HT1080 (cell line): ENCODE results near the gene KAT6B. TPM values are rescaled to one million over a fixed set of nuclear protein-coding genes. Genes with fewer than 3 reads are reported as not detected.

Source experiments
- DNase-seq: peaks from one replicate; pipeline ENCODE4 v3.0.0-alpha.2; 2015; ENCODE audit warnings: low read depth
- total RNA-seq: library from RNA; depleted of rRNA; stranded (reverse); fragments of >200 nt; shearing (Covaris generic); gene quantifications from 2 replicates; pipeline ENCODE4 v1.2.3, GENCODE V29; 2014

The KAT6B gene
- total RNA-seq, 1 experiment from 2014 or later = 12.9 TPM

GRCh38 chr10:74981831-74982633, 155.6 kb downstream of the KAT6B start:
- no peak for DNase-seq

GRCh38 chr10:74982634-74982982, 156.2 kb downstream of the KAT6B start:
- DNase-seq = no peak

GRCh38 chr10:74983383-74983782, 157.0 kb downstream of the KAT6B start:
- DNase-seq = no peak

- DNase-seq = no peak
These were observed 161.1 kb downstream of the KAT6B start for GRCh38 chr10:74987339-74988053.

- DNase-seq = no peak
These were observed 161.8 kb downstream of the KAT6B start for GRCh38 chr10:74988054-74988775.

GRCh38 chr10:74988832-74989561, 162.6 kb downstream of the KAT6B start:
- DNase-seq = no peak

GRCh38 chr10:74991435-74991834, 165.0 kb downstream of the KAT6B start:
- peak; percentile 64 for DNase-seq

- no peak for DNase-seq
These were observed 165.7 kb downstream of the KAT6B start for GRCh38 chr10:74992068-74992467.

- no peak for DNase-seq
These were observed 167.2 kb downstream of the KAT6B start for GRCh38 chr10:74993649-74994048.

- DNase-seq = no peak
These were observed 168.5 kb downstream of the KAT6B start for GRCh38 chr10:74994854-74995253.

- DNase-seq = no peak
These were observed 169.4 kb downstream of the KAT6B start for GRCh38 chr10:74995806-74996205.

- no peak for DNase-seq
These were observed 170.8 kb downstream of the KAT6B start for GRCh38 chr10:74997163-74997562.

- DNase-seq = no peak
These were observed 174.4 kb downstream of the KAT6B start for GRCh38 chr10:75000748-75001321.

GRCh38 chr10:75001715-75002350, 175.4 kb downstream of the KAT6B start:
- no peak for DNase-seq

GRCh38 chr10:75002351-75002725, 175.9 kb downstream of the KAT6B start:
- no peak for DNase-seq

- no peak for DNase-seq
These were observed 176.7 kb downstream of the KAT6B start for GRCh38 chr10:75002967-75003594.

GRCh38 chr10:75003891-75004290, 177.5 kb downstream of the KAT6B start:
- no peak for DNase-seq

- DNase-seq = no peak
These were observed 181.2 kb downstream of the KAT6B start for GRCh38 chr10:75007646-75008045.

GRCh38 chr10:75008952-75009351, 182.6 kb downstream of the KAT6B start:
- DNase-seq = no peak

- DNase-seq = no peak
These were observed 183.0 kb downstream of the KAT6B start for GRCh38 chr10:75009426-75009825.
